Occipital lobe (tissue), 2 donors: ENCODE measurements around the gene ADAMTS17. TPM values are rescaled to one million over a fixed set of nuclear protein-coding genes. Genes with fewer than 3 reads are reported as not detected.

Source experiments
- DNase-seq: peaks from one replicate; lab custom pipeline; 2025; lab: John Stamatoyannopoulos, UW
- total RNA-seq: library from RNA; depleted of rRNA; stranded (reverse); fragments of >200 nt; gene quantifications from one replicate; pipeline ENCODE4 v1.2.3, GENCODE V29; 2014

Gene ADAMTS17
- total RNA-seq, 1 donor from 2014 or later = 5.1 TPM

DNA sequence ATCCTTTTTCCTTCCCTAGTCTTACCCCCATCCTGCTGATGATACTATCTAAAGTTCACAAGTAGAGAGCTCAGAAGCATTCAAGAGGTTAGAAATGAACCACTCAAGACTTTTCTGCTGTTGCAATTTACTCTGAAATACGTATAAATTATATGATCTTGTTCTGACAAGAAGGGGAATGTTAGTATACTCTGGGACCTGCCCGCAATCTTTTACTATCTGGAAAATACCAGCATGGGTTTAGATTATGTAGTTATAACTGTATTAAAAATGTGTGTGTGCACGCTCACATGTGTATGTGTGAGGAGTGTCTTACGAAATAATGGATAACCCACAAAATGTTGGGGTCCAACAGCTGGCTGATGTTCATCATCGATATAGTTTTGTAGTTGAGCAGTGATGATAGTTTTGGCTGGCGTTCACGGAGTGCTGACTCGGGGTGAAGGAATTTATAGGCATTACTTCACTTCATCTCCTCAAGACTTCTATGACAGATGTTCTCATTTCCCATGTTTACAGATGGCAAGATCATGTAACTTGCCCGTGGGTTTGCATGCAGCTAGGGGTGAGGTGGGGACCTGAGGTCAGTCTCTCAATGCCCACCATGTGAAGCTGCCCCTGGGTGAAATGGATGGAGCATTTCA lies 311.1 kb downstream of the ADAMTS17 start:
- no peak for DNase-seq

DNA sequence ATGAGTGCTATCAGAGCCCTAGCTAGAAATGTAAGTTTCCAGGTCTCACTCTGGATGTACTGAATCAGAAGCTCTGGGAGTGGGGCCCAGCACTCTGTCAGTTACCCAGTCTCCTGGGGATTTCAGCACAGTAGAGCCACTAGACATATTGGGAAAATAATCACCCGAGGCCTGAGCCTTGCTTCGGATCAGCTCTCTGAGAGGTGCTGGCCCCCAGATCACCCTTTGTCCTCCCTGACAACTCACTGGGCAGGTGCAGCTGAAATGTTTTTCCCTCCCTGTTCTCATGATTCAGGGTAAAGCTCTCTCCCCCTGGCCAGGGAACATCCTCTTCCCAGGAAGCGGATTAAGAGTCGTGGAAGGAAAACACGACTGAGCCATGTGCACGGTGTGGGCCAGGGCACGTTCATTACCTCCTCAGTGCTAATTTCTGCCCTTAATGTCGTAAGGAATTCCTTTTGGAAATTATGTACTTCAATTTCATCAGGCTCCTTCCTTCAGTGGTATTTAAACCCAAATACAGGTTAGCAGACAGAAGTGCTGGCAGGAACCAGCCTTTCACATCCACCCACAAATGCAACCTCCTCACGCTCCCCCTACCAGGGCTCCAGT lies 311.8 kb downstream of the ADAMTS17 start:
- DNase-seq = no peak

DNA sequence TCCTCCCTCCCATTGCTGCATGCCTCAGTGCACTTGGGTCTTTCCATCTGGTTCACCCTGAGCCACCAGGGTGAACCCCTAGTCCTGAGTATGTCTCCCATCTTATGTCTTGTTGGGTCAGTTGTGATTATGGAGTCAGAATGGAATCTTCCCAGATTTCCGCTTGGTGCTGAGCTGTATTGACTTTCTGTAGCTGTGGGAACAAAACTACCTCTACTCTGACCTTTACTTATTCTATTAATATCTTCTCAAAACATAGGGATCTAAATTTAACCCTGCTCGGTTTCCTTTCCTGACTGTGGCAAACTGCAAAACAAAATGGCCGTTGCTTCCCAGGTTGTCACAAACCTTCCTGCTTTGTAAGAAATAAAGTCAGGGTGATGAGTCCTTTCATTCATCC lies 312.7 kb downstream of the ADAMTS17 start:
- no peak for DNase-seq

DNA sequence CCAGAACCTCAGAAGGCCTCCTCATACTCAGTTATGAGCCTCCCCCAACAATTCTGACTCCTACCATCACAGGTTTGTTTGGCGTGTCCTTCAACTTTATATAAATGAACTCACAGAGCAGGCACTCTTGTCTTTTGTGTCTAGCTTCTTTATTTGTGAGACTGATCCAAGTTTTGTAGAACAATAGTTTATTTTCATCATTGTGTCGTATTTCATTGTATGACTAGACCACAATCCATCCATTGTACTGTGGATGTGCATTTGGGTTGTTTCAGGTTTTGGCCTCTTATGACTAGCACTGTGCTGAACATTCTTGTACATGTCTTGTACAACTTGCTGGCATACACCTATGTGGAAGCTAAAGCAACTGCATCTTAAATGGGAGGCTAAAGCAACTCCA lies 315.7 kb downstream of the ADAMTS17 start:
- no peak for DNase-seq

DNA sequence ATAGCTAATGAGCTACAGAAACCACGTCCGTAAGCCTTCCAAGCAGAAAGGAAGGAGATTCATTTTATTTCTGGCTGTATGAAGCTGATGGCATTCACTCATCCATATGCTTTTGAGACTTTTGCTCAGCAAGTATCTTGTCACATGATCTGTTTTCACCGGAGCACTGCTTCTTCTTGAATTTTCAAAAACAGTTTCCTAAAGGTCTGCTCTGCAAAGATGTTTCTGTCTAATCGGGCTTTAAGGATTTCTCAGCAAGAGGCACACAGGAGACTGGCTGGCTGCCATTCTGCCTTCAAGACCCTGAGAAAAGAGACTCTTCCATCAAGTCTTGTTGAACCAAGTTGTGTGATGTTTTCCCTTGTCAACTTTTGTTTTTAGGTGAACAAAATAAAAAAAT lies 319.0 kb downstream of the ADAMTS17 start:
- no peak for DNase-seq

DNA sequence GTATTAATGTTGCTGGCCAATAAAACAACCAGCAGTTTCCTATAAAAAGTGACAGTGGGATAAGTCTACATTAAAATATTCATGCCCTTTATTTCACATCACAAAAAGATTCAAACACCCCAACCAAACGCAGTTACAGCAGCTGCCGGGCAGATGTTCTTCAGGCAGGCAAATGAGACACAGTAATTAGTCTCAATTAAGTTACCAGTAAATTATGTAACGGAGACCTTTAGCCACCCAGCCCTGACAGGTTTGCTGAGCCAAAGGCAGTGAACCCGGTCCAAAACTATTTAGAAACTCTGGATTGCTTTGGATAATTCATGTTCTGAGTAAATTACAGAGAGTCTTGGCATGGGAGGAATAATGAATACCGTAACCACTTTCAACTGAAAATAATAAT lies 319.4 kb downstream of the ADAMTS17 start:
- DNase-seq = no peak

DNA sequence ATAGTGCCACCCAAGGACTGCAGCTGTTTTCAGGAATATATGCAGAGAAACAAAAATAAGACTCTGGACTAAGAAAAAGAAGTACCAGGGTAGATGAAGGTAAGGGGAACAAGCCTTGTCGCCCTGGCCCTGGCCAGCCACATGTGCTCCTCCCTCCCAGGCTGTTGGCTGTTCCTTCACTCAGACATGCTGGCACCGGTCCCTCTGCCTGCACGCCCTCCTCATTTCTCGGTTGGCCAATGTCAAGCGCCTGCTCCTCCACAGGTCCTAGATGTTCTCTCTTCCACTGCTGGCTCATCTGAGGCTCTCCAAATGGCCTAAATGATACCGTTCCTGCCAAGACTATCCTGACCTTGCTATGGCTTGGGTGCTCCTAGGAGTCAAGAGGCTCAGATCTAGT lies 320.1 kb downstream of the ADAMTS17 start:
- no peak for DNase-seq

DNA sequence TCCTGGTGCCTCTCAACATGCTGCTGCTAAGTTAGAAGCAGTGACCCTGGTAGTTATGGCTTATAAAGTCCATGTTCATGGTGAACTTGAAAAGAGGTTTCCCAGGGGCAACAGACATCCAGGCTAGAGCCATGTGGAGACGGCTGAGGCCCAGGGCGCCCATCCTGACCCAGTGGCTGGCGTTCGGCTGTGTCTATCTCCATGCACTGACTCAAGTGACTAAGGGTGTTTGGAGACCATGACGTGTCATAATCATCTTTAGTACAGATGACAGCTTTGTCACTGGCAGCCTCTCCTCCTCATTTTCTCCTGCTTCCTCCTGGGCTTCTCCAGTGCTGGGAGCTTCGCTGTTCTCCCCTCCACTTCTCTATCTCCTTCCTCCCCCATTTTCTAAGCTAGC lies 321.2 kb downstream of the ADAMTS17 start:
- DNase-seq = no peak

DNA sequence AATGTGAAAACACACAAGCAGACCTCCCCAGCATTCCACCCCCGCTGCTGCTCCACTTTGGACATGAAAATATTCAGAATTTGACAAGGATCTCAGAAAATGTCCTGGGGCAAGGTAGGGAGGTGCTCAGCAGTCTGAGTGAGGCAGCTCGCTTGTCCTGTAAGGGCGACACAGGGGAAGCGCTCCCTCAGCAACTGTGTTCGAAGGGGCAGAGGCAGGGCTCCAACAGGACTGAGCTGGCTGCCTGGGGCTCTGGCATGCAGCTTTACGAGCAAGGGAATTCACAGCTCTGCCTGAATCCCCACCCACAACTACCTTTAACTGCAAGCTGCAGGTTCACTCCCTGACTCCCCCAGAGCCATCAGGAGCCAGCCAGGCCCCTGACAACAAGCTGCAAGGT lies 321.6 kb downstream of the ADAMTS17 start:
- DNase-seq = no peak

DNA sequence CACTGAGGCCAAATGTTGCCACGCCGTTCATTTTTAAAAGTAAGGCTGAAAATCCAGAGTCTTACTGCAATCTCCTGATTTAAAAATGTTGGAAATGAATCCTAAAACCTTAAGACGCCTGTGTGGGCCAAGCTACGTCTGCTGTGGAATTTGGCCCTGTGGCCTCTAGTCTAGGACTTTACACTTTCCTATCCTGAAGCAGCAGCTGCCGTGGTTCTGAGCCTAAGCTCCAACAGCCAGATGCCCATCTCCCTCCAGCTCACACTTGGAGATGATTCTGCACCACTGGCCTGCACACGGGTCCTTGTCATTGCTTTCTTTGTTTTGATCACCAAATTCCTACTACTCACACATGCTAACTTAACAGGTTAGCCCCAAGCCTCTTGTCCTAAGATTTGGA lies 322.2 kb downstream of the ADAMTS17 start:
- DNase-seq = no peak

DNA sequence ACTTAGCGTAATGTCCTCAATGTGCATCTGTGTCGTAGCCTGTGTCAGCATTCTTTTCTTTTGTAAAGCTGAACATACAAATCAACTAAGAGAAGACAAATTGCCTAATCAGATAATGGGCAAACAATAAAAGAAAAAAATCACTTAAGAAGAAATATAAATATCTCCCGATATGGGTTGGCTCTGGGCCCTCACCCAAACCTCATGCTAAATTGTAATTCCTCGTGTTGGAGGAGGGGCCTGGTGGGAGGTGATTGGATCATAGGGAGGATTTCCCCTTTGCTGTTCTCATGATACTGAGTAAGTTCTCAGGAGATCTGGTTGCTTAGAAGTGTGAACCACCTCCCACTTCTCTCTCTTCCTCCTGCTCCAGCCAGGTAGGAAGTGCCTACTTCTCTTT lies 323.6 kb downstream of the ADAMTS17 start:
- no peak for DNase-seq

DNA sequence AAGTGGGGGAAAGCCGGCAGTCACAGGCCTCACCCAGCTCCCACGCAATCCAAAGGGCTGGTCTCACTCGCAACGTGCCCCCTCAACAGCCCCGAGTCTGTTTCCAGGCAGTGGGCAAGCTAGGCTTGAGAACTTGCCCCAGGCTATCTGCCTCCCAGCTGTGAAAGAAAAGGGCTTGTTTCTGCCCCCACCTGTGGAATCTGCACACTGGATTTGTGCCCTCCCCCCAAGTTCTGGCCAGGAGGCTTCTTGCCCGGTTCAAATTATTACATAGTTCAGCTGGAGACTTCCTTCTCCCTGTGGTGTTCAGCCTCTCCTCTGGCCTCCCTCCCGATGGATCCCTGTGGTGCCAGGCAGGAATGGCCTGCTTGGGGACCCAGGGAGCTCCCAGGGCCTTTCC lies 324.6 kb downstream of the ADAMTS17 start:
- no peak for DNase-seq

DNA sequence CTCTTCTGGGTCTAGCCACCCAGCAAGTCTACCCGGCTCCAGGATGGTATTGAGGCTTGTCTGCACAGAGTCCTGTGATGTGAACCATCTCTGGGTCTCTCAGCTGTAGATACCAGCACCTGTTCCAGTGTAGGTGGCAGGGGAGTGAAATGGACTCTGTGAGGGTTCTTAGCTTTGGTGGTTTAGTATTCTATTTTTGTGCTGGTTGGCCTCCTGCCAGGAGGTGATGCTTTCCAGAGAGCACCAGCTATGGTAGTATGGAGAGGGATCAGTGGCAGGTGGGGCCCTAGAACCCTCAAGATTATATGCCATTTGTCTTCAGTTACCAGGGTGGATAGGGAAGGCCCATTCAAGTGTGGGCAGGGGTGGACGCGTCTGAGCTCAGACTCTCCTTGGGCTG lies 325.1 kb downstream of the ADAMTS17 start:
- DNase-seq = no peak

DNA sequence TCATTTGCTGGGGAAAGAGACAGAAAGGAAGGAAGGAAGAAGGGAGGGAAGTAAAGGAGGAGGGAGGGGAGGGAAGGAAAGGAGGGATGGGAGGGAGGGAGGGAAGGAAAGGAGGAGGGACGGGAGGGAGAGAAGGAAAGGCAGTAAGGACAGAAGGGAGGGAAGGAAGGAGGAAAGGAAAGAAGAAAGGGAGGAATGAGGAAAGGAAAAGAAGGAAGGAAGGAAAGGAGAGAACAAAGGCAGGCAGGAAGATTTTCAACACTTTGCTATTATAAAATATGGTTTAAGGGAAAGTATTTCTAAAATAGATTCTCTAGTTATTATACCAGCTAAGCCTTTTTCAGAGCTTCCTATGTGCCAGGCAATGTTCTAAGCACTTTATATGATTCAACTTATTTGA lies 330.5 kb downstream of the ADAMTS17 start:
- no peak for DNase-seq

DNA sequence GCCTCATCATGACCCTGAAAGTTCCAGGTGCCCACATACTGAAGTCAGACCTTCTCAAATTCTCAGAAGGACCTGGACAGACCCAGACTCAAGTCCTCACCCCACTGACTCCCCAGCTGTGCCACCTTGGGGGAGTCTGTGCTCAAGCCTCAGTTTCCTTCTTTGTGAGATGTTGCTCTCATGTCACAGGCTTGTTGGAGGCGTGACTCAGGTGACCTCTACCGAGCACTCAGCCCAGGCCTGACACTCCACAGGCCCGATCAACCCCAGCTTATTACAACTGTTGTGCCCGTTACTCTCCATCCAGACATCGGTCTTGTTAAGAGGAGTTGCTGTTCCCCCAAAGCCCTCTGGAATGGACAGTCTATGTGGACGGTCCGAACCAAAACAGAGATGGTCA lies 332.4 kb downstream of the ADAMTS17 start:
- no peak for DNase-seq

DNA sequence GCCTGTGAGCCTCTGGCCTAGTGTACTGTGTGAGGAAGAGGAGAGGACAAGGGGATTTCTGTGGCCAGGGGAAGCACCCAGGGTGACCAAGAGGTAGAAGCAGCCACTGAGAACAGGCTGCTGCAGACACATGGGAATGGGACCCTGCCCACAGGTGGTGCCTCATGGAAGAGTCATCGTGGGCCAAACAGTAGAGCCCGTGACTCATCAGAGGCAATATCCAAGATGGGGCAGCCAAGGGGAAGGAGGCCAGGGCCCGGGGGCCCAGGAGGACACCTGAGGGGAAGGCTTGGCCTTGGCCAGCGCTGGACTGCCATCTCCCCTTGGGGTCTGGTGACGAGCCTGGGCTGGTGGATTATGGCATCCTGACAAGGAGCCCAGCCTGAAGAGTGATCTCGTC lies 333.5 kb downstream of the ADAMTS17 start:
- DNase-seq = no peak

DNA sequence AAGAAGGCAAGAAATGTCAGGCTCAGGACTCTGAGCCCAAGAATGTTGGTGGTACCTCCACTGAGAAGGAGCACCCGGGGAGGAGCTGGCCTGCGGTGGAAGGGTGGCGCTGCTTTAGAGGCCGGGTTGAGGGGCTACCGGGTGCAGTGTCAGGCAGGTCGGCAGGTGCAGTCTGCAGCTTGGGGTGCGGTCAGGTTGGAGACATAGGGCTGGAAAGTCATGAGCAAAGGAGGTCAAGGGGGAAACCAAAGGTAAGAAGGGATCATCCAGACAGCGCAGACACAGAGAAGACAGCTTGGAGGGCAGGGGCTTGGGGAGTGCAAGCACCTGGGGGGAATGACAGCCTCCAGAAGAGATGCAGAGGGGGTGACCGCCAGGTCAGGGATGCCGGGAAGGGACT lies 334.2 kb downstream of the ADAMTS17 start:
- DNase-seq = no peak

DNA sequence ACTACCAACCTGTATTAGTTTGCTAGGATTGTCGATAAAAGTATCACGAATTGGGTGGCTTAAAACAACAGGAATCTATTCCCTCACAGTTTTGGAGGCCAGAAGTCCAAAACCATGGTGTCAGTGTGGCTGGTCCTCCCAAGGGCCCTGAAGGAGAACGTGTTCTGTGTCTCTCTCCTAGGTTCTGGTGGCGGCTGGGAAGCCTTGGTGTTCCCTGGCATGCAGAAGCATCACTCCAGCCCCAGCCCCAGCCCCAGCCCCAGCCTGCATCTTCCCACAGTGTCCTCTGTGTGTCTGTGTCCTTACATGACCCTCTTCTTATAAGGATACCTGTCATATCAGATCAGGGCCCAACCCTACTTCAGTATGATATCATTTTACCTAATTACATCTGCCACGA lies 336.1 kb downstream of the ADAMTS17 start:
- DNase-seq = no peak

DNA sequence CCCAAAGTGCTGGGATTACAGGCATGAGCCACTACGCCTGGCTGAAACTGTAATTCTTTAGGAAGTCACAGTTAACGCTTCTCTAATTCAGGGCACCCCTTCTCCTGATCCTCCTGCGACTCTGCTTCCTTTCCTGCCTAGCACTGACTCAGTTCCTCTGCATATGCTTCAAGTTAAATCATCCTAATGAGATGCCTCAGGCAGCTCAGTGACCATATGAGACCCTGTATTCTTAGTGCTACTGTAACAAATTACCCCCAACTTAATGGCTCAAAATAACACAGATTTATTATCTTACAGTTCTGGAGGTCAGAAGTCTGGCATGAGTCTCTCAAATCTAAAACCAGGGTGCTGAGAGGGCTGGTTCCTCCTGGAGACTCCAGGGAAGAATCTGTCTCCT lies 336.8 kb downstream of the ADAMTS17 start:
- no peak for DNase-seq

DNA sequence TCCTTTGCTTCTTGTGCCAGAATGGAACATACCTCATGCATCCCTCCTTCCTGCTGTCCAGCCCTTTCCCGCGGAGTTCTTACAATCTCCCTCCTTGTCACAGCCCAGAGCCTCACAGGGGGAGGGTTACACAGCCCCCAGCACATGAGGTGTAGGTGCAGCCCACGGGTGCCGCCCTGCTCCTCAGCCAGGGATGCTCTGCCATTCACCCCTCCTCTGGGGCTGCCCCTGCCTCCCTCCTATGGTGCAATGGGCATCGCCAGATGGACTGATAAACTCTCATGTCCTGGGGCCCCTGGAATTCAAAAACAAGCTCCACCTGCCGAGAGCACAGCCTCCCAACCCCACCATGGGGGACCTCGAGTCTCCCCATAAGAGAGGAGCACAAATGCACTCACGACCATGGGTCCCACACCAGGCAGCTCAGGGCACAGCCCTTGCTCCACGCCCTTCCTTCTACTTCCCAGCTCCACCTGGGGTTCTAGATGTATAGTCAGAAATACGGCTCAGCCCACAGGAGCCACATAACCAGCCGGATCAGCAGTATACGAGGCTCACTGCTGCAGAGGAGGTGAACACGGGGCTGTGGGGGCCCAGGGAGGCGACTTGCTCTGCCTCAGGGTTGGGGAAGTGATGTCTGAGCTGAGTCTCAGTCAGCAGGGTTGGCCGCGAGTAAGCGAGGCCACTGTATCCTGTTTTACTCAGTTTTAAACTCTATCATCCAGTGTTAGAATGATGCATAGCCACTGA lies 338.8 kb downstream of the ADAMTS17 start:
- DNase-seq = no peak

DNA sequence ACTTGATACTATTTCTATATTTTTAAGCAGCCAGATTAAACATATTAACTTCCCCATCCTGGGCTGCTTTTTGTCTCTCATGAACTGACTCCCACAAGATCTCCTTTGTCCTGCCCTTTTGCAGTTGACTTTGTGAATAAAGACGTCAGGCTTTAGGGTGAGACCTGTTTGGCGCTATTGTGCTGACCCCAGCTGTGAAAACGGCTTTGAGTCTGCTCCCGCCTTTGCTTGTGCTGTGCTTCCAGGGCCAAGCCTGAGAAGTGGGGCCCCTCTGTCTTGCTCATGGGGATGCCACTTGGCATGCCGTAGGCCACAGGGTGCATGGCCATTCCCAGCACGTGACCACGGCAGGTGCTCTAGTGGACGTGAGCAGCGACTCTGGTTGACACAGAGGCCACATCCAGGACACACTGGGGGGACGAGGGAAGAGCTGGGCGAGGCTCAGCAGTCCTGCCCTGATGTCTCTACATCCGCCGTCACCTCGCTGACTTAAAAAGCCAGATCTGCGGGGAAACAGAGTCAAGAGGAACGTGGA lies 339.6 kb downstream of the ADAMTS17 start:
- no peak for DNase-seq

DNA sequence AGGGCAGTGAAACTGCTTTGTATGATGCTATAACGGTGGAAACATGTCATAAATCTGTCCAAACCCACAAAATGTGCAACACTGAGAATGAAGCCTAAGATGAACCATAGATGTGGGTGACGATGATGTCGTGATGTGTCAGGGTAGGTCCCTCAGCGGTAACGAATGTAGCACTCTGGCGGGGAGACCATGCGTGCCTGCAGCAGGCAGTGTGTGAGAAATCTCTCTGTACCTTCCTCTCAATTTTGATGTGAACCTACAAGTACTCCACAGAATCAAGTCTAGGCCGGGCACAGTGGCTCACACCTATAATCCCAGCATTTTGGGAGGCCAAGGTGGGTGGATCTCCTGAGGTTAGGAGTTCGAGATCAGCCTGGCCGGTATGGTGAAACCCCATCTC lies 340.4 kb downstream of the ADAMTS17 start:
- no peak for DNase-seq
